HG03457 (cell line): Measurements from ENCODE around the gene CRYBG2.
"Not testable (repeated sequence)": the region's sequence is repeated elsewhere in the genome, so short reads cannot be mapped to it uniquely, and the experiment has no call there.

Experiments used
- ATAC-seq: cut with Tn5 transposase; IDR thresholded peaks from one replicate; pipeline ENCODE4 v1.9.1; 2021; ENCODE audit warnings: moderate number of reproducible peaks; ENCODE audit not compliant: unreplicated experiment

Gene CRYBG2

DNA sequence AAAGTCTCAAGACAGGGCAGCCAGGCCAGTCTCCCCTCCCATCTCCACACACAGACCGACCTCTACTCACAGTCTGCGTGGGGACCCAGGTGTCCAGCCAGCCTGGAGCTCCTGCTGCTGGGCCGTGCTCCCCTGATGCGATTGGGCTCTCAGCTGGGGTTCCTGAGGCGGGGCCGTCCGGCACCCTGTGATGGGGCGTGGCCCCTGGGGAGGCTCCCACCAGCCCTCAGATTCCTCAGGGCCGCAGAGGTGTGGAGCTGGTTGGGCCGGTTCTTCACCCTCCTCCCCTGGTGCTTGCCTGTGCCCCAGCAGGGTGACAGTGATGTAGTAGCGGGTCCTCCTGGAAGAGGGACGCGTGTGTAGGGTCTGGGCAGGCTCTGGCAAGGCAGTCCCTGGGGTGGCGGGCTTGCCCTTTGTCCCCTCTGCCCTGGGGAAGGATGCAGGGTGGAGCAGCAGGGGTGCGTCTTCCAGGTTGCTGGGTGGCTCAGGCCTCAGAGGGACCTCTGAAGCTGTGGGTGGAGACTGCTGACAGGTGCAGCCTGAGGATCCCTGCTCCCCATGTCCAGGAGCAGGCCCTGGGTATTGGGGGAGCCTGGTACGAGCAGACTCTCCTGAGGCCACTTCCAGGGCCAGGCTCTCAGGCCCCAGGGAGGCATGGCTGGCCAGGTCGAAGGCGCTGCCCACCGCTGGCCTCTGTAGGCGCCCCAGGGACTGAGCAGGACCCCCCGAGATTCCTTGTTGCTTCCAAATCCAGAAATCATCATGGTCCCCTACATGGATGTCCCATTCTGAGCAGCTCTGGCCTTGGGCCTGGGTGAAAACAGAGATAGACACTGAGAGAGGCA, at the start of gene CRYBG2:
TSS of gene CRYBG2 (minus strand) at position 155 of the 845 bp plus-strand sequence. CDS start 7,473 bp downstream, outside the sequence.
- no peak for ATAC-seq

- ATAC-seq, result no peak
Measured at GRCh38 chr1:26403656-26404055, 49.7 kb upstream of the CRYBG2 start.

DNA sequence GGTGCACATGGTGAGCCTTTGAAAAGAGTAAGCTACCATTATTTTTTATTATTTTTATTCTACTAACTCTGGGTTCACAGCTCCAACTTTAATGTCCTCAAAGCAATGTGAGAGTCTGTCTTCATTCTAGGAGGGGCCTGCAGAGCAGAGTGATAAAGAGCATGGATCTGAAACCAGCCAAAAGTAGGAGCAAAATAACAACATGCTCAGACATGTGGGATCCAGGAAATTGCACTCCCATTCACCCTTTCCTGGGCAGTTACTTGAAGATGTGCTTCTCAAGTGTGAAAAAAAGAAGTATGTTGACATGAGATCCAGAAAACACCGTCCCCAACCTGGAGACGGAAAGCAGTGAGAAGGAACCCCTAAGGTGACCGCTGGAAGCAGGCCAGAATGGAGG, 48.0 kb upstream of the CRYBG2 start:
- ATAC-seq, result no peak

DNA sequence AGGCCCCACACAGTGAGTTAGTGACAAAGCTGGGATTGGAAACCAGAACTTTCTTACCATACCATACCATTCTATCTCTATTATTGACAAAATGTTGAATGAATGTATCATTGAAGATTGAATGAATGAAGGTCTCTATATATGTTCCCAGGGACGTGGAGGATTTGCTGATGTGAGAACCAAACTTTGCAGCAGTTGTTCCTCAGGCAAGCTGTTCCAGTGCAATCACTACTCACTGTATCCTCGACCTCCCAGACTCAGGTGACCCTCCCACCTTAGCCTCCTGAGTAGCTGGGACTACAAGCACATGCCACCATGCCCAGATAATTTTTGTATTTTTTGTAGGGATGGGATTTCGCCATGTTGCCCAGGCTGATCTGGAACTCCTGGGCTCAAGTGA, 45.1 kb upstream of the CRYBG2 start:
- no peak for ATAC-seq

DNA sequence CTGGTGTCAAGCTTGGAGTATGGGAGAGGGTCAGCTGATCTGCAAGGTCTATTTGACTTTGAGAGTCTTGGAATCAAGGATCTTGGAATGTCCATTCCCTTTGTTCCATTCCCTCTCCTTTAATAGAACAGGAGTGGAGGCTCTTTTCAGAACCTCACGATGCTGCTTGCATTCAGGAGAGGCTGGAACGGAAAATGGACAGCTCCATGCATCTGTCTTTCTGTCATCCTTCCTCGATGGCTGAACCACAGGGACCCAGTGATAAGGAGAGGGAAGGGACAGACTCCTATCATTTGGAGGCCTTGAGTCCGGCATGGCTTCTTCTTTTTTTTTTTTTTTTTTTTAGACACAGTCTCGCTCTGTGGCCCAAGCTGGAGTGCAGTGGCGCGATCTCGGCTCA, 41.8 kb upstream of the CRYBG2 start:
- no peak for ATAC-seq

DNA sequence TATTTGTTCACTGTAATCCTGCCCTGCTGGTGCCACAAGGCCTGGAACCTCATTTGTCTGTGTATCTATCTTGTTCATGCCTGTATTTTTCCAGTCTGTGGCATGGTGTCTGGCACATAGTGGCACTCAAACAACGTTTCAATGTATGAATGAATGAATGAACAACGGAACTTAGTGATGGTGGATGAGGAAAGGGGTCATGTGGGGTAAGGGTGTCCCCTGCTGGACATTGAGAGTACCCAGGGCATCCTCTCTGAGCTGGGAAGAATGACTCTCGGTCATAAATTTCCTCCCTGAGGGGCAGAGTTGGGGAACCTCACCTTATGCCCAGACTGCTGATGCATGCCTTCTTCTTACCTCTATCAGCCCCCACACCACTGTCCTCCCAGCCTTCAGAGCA, 37.5 kb upstream of the CRYBG2 start:
- ATAC-seq, result no peak

DNA sequence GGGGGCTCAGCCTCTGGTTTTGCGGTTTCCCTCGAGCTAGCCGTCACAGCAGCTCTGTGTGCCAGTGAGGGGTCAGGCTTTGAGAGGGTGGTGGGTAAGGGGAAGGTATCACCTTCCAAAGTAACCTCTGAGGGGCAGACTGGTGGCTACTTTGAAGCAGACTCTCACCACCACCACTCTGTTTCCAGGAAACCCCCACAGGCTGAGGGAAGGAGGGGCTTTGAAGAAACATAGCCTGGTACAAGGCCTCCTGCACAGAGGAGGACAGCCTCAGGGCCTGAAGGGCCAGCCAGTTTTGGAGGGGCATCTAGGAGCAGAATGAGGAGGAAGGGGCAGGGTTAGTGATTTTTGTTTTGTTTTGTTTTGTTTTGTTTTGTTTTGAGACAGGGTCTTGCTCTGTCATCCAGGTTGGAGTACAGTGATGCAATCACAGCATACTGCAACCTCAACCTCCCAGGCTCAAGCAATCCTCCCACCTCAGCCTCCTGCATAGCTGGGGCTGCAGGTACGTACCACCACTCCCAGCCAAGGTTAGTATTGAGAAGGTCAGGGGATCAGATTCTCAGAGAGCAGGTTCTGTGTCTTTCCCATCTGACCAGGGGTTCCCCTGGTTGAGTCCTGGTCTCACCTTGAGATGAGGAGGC, 35.8 kb upstream of the CRYBG2 start:
- ATAC-seq, result no peak

- ATAC-seq, result no peak
Measured at GRCh38 chr1:26388791-26389445, 35.0 kb upstream of the CRYBG2 start.

DNA sequence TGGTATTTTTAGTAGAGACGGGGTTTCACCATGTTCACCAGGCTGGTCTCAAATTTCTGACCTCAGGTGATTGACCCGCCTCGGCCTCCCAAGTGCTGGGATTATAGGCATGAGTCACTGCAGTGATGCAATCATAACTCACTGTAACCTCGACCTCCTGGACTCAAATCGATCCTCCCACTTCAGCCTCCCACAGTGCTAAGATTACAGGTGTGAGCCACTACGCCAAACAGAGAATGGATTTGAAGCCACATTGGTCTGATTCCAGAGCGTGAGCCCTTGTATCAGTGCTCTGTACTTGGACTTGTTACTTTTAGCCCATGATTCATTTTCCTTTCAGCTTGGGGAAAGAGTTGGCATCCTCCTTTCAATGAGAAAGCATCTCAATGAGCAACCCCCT, 33.5 kb upstream of the CRYBG2 start:
- no peak for ATAC-seq

DNA sequence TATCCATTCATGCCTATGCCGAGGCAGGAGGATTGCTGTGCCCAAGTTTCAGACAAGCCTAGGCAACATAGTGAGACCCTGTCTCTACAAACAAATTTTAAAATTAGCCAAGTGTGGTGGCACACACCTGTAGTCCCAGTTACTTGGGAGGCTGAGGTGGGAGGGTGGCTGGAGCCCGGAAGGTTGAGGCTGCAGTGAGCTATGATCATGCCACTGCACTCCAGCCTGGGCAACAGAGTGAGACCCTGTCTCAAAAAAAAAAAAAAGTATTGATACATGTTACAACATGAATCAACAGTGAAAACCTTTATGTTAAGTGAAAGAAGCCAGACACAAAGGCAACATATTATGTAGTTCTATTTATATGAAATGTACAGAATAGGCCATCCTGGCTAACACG, 31.1 kb upstream of the CRYBG2 start:
- ATAC-seq, result not testable (repeated sequence)

- ATAC-seq, result no peak
Measured at GRCh38 chr1:26384076-26384475, 30.1 kb upstream of the CRYBG2 start.

GRCh38 chr1:26378879-26379251, 24.9 kb upstream of the CRYBG2 start:
- ATAC-seq, result no peak

- no peak for ATAC-seq
Measured at GRCh38 chr1:26378088-26378878, 24.4 kb upstream of the CRYBG2 start.

DNA sequence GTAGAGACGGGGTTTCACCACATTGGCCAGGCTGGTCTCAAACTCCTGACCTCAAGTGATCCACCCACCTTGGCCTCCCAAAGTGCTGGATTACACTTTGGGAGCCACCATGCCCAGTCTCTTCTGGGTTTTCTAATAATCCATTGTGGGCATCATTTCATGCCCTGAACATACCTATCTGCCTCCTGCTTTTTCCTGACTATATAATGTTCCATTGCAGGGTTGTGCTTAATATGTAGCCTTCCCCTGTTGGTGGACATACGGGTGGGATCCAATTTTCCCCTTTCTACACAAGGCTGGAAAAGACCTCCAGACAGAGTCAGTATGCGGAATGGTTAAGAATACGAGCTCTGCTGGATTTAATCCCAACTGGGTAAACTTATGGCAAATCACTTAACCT, 22.1 kb upstream of the CRYBG2 start:
- ATAC-seq, result no peak

DNA sequence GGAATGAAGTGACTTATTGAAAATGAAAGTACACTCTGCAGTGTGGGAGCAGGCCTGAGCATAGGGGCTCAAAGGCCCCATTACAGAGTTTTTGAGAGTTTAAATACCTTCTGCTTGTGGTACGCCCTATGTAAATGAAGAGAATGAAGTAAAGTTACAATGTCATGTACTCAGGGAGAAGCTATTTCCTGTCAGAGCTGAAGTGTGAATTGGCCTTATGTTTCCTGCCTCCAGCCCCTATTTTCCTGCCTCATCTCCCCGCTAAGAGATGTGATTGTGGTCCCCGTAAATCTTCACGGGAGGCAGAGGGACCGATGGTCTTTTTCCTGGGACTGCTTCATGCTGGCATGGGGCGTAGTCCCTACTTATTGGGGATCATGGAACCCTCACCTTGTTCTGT, 21.2 kb upstream of the CRYBG2 start:
- ATAC-seq, result no peak

DNA sequence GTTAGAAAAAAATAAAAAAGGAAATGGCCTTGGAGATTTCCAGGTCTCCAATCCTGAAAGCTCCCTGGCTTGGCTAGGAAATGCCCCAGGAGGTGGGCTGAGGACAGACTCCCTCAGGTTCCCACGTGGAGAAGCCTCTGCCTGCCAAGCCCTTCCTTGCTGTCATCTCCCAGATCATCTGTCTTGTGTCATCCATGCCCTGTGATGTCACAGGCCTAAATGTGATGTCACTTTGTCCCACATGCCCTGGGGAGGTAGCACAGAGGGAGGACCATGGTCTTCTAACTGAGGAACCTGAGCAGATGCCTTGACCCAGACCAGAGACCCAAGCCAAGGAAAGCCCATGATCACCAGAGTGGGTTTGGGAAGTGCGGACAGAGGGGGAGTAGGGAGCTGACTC, 20.4 kb upstream of the CRYBG2 start:
- not testable (repeated sequence) for ATAC-seq

- ATAC-seq, result no peak
Measured at GRCh38 chr1:26373789-26374188, 19.9 kb upstream of the CRYBG2 start.

GRCh38 chr1:26373281-26373680, 19.4 kb upstream of the CRYBG2 start:
- ATAC-seq, result no peak

DNA sequence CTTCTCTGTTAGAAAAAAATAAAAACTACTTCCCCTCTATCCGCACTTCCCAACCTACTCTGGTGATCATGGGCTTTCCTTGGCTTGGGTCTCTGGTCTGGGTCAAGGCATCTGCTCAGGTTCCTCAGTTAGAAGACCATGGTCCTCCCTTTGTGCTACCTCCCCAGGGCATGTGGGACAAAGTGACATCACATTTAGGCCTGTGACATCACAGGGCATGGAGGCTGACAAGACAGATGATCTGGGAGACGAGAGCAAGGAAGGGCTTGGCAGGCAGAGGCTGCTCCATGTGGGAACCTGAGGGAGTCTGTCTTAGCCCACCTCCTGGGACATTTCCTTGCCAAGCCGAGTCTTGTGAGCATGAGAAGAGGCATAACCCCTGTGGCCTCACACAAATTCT, 18.7 kb upstream of the CRYBG2 start, which contains the start of gene ZNF683:
TSS of gene ZNF683 (minus strand) at position 140 of the 400 bp plus-strand sequence. CDS start 4,179 bp downstream, outside the sequence.
- not testable (repeated sequence) for ATAC-seq

DNA sequence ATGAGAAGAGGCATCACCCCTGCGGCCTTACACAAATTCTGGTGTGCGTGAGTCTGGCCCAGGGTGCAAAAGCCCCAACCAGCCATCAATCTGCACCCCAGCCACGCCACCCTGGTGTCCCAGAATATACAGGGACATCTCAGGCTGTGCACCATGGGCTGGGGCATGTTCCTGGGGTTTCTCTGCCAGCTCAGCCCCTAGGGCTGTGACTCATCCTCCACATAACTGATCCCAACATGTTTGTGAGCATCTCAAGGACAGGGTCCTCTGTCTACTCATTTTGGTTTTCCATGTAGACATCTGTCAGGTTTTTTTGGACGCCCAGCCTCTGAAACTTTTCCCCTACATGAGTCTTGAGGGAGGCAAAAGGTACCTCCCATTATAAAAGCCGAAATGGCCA, 18.1 kb upstream of the CRYBG2 start:
- ATAC-seq, result no peak
